Esophagus squamous epithelium (tissue), 4 donors: ENCODE results near the gene CCDC186.

Experiments used
- CTCF ChIP-seq, 6 experiments: fragments of 450-650 bp in 4 of 6; fragments of 200-600 bp in 2 of 6; sonication (generic) in 2 of 6; IDR thresholded peaks; one replicate each; pipeline ENCODE4 v1.5.1; 2016 to 2019; ENCODE audit warnings: antibody characterized with exemption in 6 of 6, mild to moderate bottlenecking in 4 of 6, moderate library complexity in 4 of 6
- POLR2A ChIP-seq, 4 donors: fragments of 450-650 bp; IDR thresholded peaks; one replicate each; pipeline ENCODE4 v1.6.1; 2017; ENCODE audit warnings: antibody characterized with exemption in 4 of 4, mild to moderate bottlenecking in 4 of 4, moderate library complexity in 3 of 4

- TF ChIP-seq POLR2A (IDR thresholded peaks at IDR 0.05) (no peak), CTCF (IDR thresholded peaks at IDR 0.05) (no peak)
Measured at GRCh38 chr10:114166494-114166893, 7.5 kb downstream of the CCDC186 start.
